ENCODE results near the gene KCNF1.

DNA sequence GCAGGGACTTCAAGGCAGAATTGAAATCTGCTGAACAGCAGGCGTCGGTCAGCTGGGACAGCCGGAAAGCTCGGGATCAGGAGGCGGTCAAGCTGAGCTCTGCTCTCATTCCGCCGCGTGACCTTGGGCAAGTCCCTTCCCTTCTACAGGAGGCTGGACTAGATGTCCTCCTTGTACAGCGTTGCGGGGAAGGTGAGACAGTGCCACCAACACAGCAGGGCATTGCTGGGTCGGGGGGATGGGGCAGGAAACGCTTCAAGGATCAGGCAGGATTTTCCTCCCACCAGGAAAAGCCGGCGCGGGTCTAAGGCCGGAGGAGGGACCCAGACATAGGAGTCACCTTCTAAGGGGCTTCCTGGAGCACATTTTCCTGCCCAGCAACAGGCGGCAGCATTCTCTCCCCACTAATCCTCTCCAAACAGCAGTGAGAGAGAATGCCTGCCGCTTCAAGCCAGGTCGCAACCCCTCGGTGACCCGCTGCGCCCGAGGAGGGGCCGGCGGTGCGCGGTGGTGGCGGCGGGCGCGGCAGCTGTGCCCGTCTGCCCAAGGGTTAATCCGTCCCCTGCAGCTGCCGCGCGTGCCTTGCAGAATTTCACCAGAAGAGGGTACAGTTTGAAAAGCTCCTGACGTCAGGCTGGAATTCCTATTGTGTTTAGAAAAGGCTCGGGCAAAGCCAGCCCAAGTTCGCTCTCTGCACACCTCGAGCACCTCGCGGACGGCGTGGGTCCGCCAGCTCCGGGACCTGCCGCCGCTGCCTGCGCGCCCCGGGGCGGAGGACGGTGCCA lies at the start of gene KCNF1:
- TF ChIP-seq, protein P1, sequence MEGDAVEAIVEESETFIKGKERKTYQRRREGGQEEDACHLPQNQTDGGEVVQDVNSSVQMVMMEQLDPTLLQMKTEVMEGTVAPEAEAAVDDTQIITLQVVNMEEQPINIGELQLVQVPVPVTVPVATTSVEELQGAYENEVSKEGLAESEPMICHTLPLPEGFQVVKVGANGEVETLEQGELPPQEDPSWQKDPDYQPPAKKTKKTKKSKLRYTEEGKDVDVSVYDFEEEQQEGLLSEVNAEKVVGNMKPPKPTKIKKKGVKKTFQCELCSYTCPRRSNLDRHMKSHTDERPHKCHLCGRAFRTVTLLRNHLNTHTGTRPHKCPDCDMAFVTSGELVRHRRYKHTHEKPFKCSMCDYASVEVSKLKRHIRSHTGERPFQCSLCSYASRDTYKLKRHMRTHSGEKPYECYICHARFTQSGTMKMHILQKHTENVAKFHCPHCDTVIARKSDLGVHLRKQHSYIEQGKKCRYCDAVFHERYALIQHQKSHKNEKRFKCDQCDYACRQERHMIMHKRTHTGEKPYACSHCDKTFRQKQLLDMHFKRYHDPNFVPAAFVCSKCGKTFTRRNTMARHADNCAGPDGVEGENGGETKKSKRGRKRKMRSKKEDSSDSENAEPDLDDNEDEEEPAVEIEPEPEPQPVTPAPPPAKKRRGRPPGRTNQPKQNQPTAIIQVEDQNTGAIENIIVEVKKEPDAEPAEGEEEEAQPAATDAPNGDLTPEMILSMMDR (IDR thresholded peaks at IDR 0.05), result peak; percentile 46
- TF ChIP-seq EZH2 (IDR thresholded peaks at IDR 0.05) (peak; percentile 41), EZH2phosphoT487 (IDR thresholded peaks at IDR 0.05) (peak; percentile 69)
